ENCODE data around the gene NCBP1. TPM values are rescaled to one million over a fixed set of nuclear protein-coding genes. Genes with fewer than 3 reads are reported as not detected.

Gene NCBP1
- total and polyA plus RNA-seq, 2 of the 4 experiments (the other 2 are of a cell fraction) = 17.8 to 46.4 TPM

GRCh38 chr9:97591535-97591934, 42.1 kb upstream of the NCBP1 start:
- Histone ChIP-seq H2BK20ac (ENCODE audit: low read depth, low read length) (no peak overlapping the region), H3K23ac (ENCODE audit: low read depth, low read length) (no peak overlapping the region), H2AK9ac (replicated peaks; ENCODE audit: low read depth, low read length, poor library complexity) (no peak overlapping the region), H2AFZ (replicated peaks; ENCODE audit: low read length, poor library complexity) (no peak overlapping the region), H3K4me1 (ENCODE audit: control insufficient read depth, insufficient read depth, low read length) (no peaks in the 10 kb centered on the region), H4K91ac (ENCODE audit: insufficient read depth, low read depth, low read length) (no peak overlapping the region), H3K14ac (replicated peaks; ENCODE audit: low read depth, low read length) (no peak overlapping the region), H4K5ac (ENCODE audit: low read depth, low read length) (no peak overlapping the region), H3K9me3 (ENCODE audit: control insufficient read depth, insufficient read depth, low read length) (no peaks in the 10 kb centered on the region), H3K9ac (ENCODE audit: low read depth, low read length) (no peak overlapping the region), H2BK120ac (ENCODE audit: low read depth, low read length) (no peak overlapping the region), H3K9me1 (ENCODE audit: insufficient read depth, low read length) (no peaks in the 10 kb centered on the region), H3K36me3 (ENCODE audit: control insufficient read depth, insufficient read depth, low read length) (peaks cover 2% of the 10 kb centered on the region; the same call in 1 of the 2 replicates), H2BK5ac (ENCODE audit: low read depth, low read length, poor library complexity, severe bottlenecking) (no peak overlapping the region), H3K79me1 (ENCODE audit: low read depth in 1 of 2, low read length in 2 of 2) (no peaks in the 10 kb centered on the region), H3K4me2 (ENCODE audit: low read depth, low read length) (no peak overlapping the region), H3K27ac (ENCODE audit: insufficient read depth, low read length) (no peak overlapping the region), H3K56ac (ENCODE audit: extremely low read depth, insufficient read depth, low read length) (no peak overlapping the region), H4K20me1 (ENCODE audit: insufficient read depth, low read length) (no peaks in the 10 kb centered on the region), H3K18ac (ENCODE audit: low read depth, low read length) (no peak overlapping the region), H2AK5ac (ENCODE audit: low read depth, low read length) (no peak overlapping the region), H2BK15ac (ENCODE audit: low read depth, low read length) (no peak overlapping the region), H3K4ac (ENCODE audit: low read depth, low read length) (no peak overlapping the region), H3K27me3 (ENCODE audit: control insufficient read depth, insufficient read depth, low read length) (no peaks in the 10 kb centered on the region; the same call in 1 of the 2 replicates), H3K4me3 (ENCODE audit: insufficient read depth, low read depth, low read length) (no peak overlapping the region), H4K8ac (ENCODE audit: low read depth in 2 of 2, low read length in 2 of 2) (no peak overlapping the region)
- no CpG with 5 or more reads among the region's 6 CpGs for WGBS, 2 experiments (ENCODE audit: extremely low coverage in 2 of 2, insufficient read length in 1 of 2)
- in situ Hi-C loops (cut with MboI; ENCODE audit: low sequenced_read_pairs) = no loop called here
- BruUV-seq (replicated peaks) = no TSS peak
- intact Hi-C loops (cut with micrococcal nuclease) = no loop called here
- ChIA-PET CTCF (interaction anchor here (0.6 to 3.7 kb wide), 2 partner anchors 62 to 122 kb away, joined by 3 to 17 read pairs; no protein-coding TSS in a partner anchor), POLR2A (ENCODE audit: unreplicated experiment) (no interaction called here)
- ATAC-seq (ENCODE audit: low read depth) (no peak), DNase-seq (no peak)
- dilution Hi-C loops (cut with HindIII; ENCODE audit: low sequenced_read_pairs, unreplicated experiment) = no loop called here
- TF ChIP-seq POLR2A (IDR thresholded peaks at IDR 0.05; ENCODE audit: low read depth, low read length) = no peak
- no peak for TF ChIP-seq RFX5 (IDR thresholded peaks at IDR 0.05; ENCODE audit: low read depth, low read length)
- TF ChIP-seq FOS (IDR thresholded peaks at IDR 0.05; ENCODE audit: low read depth, low read length) = no peak
